Lower leg skin (tissue), 3 donors: ENCODE data around the gene RAX2.

ENCODE experiments used
- POLR2A ChIP-seq, 2 donors: fragments of 450-650 bp; IDR thresholded peaks; one replicate each; pipeline ENCODE4 v1.6.1; 2016 to 2017; ENCODE audit warnings: antibody characterized with exemption in 2 of 2, mild to moderate bottlenecking in 1 of 2, moderate library complexity in 1 of 2
- TF ChIP-seq, protein P1 (sequence below), 3 donors: fragments of 450-650 bp; IDR thresholded peaks; one replicate each; pipeline ENCODE4 v1.5.1; 2016; ENCODE audit warnings: antibody characterized with exemption in 3 of 3, mild to moderate bottlenecking in 3 of 3, moderate library complexity in 2 of 3

DNA sequence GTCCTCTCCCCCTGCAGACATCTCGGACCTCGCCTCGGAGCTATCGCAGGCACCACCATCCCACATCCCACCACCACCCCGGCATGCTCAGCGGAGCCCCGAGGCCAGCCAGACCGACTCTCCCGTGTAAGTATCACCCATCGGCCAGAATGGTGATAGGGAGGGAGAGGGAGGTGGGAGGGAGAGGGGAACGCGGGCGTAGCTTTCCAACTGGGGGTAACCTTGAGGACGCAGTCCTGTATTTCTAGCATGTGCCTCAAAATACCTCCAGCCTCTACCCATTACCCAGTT is 37.8 kb downstream of the RAX2 start:
- TF ChIP-seq, protein P1, sequence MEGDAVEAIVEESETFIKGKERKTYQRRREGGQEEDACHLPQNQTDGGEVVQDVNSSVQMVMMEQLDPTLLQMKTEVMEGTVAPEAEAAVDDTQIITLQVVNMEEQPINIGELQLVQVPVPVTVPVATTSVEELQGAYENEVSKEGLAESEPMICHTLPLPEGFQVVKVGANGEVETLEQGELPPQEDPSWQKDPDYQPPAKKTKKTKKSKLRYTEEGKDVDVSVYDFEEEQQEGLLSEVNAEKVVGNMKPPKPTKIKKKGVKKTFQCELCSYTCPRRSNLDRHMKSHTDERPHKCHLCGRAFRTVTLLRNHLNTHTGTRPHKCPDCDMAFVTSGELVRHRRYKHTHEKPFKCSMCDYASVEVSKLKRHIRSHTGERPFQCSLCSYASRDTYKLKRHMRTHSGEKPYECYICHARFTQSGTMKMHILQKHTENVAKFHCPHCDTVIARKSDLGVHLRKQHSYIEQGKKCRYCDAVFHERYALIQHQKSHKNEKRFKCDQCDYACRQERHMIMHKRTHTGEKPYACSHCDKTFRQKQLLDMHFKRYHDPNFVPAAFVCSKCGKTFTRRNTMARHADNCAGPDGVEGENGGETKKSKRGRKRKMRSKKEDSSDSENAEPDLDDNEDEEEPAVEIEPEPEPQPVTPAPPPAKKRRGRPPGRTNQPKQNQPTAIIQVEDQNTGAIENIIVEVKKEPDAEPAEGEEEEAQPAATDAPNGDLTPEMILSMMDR (IDR thresholded peaks at IDR 0.05) = no peak
- no peak for TF ChIP-seq POLR2A (IDR thresholded peaks at IDR 0.05)
